PC-9 (cell line): ENCODE measurements around the gene TRIM45.
"Not testable (repeated sequence)": the region's sequence is repeated elsewhere in the genome, so short reads cannot be mapped to it uniquely, and the experiment has no call there.

Experiments used
- EZH2 ChIP-seq: fragments of 200-600 bp; sonication (generic); IDR thresholded peaks from 2 replicates; pipeline ENCODE4 v1.8.0; 2017; ENCODE audit warnings: antibody characterized with exemption, low read depth
- TF ChIP-seq, protein P1 (sequence below): fragments of 200-600 bp; sonication (generic); conservative IDR thresholded peaks from 2 replicates; pipeline ENCODE4 v1.6.1; 2017; ENCODE audit warnings: mixed run types, antibody characterized with exemption, mild to moderate bottlenecking, moderate library complexity

DNA sequence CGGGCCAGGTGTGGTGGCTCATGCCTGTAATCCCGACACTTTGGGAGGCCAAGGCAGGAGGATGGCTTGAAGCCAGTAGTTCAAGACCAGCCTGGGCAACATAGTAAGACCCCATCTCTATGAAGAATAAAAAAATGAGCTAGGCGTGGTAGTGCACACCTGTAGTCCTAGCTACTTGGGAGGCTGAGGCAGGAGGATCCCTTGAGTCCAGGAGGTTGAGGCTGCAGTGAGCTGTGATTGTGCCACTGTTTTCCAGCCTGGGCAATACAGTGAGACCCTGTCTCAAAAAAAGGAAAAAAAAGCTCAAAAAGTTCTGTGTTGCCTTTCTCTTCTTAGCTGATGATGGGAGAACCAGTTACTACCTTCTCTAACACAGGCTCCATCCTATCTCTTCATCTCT lies 19.7 kb downstream of the TRIM45 start:
- TF ChIP-seq, protein P1, sequence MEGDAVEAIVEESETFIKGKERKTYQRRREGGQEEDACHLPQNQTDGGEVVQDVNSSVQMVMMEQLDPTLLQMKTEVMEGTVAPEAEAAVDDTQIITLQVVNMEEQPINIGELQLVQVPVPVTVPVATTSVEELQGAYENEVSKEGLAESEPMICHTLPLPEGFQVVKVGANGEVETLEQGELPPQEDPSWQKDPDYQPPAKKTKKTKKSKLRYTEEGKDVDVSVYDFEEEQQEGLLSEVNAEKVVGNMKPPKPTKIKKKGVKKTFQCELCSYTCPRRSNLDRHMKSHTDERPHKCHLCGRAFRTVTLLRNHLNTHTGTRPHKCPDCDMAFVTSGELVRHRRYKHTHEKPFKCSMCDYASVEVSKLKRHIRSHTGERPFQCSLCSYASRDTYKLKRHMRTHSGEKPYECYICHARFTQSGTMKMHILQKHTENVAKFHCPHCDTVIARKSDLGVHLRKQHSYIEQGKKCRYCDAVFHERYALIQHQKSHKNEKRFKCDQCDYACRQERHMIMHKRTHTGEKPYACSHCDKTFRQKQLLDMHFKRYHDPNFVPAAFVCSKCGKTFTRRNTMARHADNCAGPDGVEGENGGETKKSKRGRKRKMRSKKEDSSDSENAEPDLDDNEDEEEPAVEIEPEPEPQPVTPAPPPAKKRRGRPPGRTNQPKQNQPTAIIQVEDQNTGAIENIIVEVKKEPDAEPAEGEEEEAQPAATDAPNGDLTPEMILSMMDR = not testable (repeated sequence)
- not testable (repeated sequence) for TF ChIP-seq EZH2
